Adrenal gland (tissue), 5 donors: ENCODE data around the gene BCL11A.

Experiments
- CTCF ChIP-seq, 6 experiments: fragments of 450-650 bp in 4 of 6; fragments of 200-600 bp in 2 of 6; sonication (generic) in 1 of 6; IDR thresholded peaks; 1 replicate in 5 of 6; 2 replicates in 1 of 6; pipeline versions ENCODE4 v1.5.1 to v1.8.0; 2016 to 2021; ENCODE audit warnings: antibody characterized with exemption in 6 of 6, mild to moderate bottlenecking in 2 of 6, moderate library complexity in 1 of 6
- POLR2A ChIP-seq, 2 donors: fragments of 450-650 bp; IDR thresholded peaks; one replicate each; pipeline ENCODE4 v1.6.1; 2017; ENCODE audit warnings: antibody characterized with exemption in 2 of 2, mild to moderate bottlenecking in 2 of 2, moderate library complexity in 1 of 2
- donor health status: DM: no; HTN: no; CAD: no.

GRCh38 chr2:60450488-60450887 lies 103.0 kb downstream of the BCL11A start:
- TF ChIP-seq CTCF (IDR thresholded peaks at IDR 0.05), result no peak
- no peak for TF ChIP-seq POLR2A (IDR thresholded peaks at IDR 0.05)
